G401.6 (cell line): ENCODE data around the gene B9D1.

Experiments
- FAIRE-seq: peaks from 2 replicates; lab custom pipeline; 2012; peaks lifted over from hg19 to GRCh38; lab: Jason Lieb, UNC

Gene B9D1, protein sequence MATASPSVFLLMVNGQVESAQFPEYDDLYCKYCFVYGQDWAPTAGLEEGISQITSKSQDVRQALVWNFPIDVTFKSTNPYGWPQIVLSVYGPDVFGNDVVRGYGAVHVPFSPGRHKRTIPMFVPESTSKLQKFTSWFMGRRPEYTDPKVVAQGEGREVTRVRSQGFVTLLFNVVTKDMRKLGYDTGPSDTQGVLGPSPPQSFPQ

GRCh38 chr17:19362277-19363113, at the start of gene B9D1:
Gene B9D1 (minus strand): TSS chr17:19362723. CDS start chr17:19362569, 154 bp downstream.
- peak; percentile 78 for FAIRE-seq

- FAIRE-seq = no peak
Measured at GRCh38 chr17:19411631-19412030, 49.1 kb upstream of the B9D1 start.

DNA sequence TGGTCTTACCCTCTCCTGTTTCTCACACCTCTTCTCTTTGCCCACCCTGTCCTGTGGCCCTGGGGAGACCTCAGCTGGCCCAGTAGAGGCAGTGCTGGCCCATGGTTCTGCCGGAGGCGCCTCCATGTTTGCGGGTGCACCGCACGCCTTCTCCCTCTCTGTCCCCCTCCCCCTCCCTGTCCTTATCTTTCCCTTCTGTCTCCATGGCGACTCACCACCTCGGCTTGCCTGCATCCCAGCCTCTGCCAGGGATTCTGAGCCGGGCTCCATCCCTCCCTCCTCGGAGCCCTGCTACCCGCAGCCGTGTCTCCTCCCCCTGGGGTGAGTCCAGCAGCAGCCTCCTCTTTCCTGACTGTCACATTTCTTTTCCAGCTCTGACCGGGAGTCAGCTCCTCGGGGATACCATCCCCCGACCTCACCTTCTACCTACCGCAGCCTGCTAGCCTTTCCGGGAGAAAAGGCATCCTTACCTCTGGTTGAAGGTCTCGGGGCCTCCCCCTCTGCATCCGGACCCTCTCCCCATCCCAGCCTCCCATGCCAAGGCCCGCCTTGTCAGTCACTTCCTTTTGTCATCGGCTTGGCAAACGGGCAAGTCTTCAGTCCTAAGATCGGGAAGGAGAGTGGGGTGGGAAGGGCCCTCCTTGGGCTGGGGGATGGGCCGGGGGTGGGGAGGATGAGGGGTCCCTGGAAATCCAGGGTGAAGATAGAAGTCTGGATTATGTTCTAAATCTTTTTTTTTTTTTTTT, 48.5 kb upstream of the B9D1 start, which contains the start of gene RNF112:
TSS of gene RNF112 (plus strand) at position 358 of the 746 bp plus-strand sequence. CDS start at position 535, 177 bp downstream.
- FAIRE-seq = no peak

DNA sequence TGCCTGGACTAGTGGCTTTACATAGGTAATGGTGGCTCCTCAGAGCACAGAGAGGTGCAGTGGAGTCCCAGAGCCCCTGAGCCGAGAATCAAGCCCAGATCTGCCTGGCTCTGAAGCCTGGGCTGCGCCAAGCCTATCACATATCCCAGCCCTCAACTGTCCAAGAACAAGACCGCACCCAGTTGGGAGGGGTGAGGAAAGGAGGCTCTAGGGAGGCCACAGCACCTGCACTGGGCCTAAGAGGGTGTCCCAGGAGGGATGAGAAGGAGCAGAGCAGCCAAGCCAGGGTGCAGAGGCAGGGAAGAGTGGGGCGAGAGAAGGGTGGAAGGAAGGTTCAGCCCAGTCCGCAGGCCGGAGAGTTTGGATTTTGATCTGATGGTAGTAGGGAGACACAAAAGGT, 47.6 kb upstream of the B9D1 start:
- no peak for FAIRE-seq

DNA sequence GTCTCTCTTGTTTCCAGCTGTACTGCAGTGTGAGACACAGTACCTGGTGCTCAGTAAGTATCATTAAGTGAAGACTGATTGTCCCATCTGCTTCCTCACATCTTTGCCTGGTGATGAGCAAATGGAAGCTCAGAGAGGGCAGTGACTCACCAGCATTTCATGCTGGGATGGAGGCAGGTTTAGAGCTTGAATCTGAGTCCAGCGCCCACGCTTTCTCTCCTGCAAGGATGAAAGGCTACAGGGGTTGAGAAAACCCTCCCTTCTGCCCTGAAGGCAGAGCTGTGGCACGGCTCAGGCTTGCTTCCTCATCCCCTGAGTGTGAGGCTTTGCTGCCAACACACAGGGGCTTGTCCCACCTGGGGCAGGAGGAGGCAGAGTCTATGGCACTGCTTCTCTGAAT, 47.0 kb upstream of the B9D1 start:
- no peak for FAIRE-seq

- no peak for FAIRE-seq
Measured at GRCh38 chr17:19409066-19409465, 46.5 kb upstream of the B9D1 start.

GRCh38 chr17:19408346-19408710, 45.8 kb upstream of the B9D1 start:
- FAIRE-seq = no peak

- FAIRE-seq = no peak
Measured at GRCh38 chr17:19407601-19408345, 45.2 kb upstream of the B9D1 start.

DNA sequence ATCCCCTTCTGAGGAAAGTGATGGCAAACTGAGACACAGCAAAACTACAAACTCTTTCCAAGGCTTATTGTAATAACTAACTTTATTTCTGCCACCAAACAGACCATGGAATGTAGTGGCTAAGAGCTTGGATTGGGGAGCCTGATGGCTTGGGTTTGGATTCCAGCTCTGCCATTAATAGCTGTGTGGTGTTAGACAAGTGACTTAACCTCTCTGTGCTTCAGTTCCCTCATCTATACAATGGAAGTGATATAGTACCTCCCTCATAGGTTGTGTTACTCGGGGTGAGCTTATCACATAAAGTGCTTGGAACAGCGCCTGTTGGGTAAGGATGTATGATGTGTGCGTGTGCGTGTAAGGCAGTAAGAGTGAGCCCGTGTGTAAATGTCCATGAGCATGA, 42.6 kb upstream of the B9D1 start:
- no peak for FAIRE-seq

GRCh38 chr17:19404264-19404663, 41.7 kb upstream of the B9D1 start:
- no peak for FAIRE-seq

DNA sequence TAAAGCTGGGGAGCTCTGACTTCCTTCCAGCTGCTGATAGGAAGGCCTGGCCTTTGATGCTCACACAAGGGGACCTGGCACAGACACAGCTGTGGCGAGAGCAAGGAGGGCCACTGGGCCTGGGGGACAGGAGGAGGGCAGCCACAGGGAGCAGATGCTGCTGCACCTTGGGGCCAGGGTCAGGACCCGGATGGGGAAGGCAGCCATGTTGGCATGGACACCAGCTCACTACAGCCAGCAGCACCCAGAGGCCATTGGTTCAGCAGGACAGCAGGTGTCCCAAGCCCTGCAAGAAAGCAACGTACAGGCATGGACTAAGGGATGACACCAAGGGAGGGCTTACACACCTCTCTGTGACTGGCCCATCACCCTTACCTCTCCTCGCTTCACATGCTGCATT, 40.5 kb upstream of the B9D1 start:
- FAIRE-seq = no peak

DNA sequence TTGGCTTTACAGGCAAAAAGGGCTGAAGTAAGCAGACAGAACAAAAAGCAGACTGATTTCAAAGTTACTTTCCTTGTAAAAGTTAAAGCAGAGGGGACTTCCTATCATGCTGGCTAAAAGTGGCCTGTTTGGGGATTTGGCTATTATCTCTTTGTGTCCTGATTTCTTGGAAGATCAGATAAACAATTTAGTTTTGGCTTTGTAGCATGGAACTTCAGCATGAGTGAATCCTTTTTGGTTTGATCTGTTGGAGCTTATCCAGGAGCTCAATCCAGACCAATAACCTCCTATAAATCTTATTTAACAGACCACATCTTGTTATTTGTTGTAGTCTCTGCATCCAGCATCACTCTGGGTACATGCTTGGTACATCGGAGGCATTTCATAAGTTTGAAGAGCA, 39.6 kb upstream of the B9D1 start:
- FAIRE-seq = no peak

- FAIRE-seq = no peak
Measured at GRCh38 chr17:19401321-19402010, 38.9 kb upstream of the B9D1 start.

DNA sequence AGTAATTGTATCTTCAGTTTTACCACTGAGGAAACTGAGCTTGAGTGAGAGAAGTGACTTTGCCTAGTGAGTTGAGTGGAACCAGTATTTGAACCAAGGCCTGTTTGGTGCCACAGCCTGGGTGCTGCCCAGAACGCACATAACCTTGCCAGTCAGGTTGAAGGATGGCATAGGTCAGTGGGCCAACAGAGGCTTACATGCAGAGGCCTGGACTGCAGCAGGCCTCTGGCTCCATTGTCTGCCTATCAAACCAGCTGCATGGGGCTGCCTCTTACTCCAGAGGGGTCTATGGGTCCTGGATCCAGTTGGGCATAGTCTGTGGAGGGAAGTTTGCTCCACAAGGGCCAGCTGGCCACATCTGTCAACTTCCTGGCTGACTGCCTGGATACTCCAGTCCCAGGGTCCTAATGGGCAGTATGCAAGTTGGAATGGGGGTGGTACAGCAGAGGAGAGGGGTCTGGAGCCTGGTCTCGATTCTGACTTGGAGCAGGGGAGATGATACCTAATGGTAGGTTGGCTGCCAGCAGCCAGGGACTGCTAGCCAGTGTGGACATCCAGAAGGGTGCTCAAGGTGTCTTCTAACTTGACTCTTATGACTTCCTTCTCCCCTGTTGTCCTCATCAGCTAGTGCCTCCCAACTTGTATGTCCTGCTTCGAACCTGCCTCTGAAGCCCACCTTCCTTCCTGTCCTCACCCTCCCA, 37.4 kb upstream of the B9D1 start:
- FAIRE-seq = no peak

- FAIRE-seq = no peak
Measured at GRCh38 chr17:19398301-19399181, 36.0 kb upstream of the B9D1 start.

- FAIRE-seq = no peak
Measured at GRCh38 chr17:19397556-19398041, 35.1 kb upstream of the B9D1 start.

DNA sequence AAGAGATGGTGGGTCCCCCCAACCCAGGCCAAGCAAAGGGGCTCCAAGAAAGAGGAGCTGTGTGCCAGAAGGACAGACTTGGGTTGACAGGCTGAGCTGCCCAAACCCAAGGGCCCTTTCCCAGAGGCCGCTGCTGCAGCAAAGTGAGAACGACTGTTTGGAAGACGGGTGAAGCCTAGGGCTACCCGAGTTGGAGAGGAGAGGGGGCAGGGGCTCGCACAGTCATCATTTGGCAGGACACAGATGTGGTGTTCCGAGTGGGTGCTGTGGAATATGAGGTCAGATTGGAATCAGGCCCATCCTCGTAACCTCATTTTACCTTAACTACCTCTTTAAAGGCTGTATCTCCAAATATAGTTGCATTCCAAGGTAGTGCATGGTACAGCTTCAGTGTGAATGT, 29.8 kb upstream of the B9D1 start:
- no peak for FAIRE-seq

DNA sequence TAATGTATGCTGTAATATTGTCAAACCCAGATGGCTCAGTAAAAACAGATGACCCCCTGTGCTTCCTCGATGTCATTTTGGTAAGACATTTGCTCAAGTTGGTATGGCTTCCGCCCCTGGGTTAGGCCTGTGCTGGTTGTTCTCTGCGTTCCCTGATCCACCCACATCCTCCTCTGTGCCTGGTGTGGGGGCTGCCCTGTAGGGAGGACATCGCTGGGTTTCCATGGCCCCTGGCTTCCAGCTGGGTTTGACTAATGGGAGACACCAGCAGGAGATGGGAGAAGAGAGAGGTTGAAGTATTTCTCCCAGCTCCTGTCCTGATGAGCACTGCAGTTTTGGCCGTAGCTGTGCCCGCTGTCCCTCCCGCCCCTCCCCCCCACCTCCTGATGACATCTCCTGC, 28.9 kb upstream of the B9D1 start:
- no peak for FAIRE-seq

DNA sequence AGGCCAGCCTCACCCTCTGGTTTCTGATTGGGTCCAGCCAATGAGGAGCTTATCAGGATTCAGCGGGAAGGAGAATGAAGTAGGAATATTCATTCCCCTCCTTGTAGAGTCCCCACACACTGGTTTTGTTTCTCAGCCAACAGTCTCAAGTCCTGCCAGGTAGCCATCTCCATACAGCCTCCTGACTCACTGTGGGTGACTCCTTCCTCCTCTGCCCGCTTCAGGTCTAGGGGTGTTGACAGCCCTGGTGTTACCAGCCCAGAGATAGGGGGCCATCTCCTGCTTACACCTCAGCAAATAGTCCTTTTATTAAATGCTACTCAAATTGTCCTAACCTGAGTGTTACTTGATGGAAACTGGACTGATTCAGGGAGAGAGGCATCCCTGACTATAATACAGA, 28.4 kb upstream of the B9D1 start:
- no peak for FAIRE-seq
